ENCODE data around the gene RRM2.

The RRM2 gene

GRCh38 chr2:10122500-10123280 is at the start of gene RRM2:
Gene RRM2, plus strand, starts transcription at chr2:10122739. Its CDS starts 60 bp downstream, at chr2:10122799.
- peak; percentile 67 for DNase-seq

GRCh38 chr2:10073706-10074105 is 48.8 kb upstream of the RRM2 start:
- no peak for DNase-seq

GRCh38 chr2:10075101-10075500 is 47.4 kb upstream of the RRM2 start:
- no peak for DNase-seq

- no peak for DNase-seq
These were observed 46.8 kb upstream of the RRM2 start for GRCh38 chr2:10075571-10076209.

GRCh38 chr2:10076511-10076910 is 46.0 kb upstream of the RRM2 start:
- DNase-seq = no peak

DNA sequence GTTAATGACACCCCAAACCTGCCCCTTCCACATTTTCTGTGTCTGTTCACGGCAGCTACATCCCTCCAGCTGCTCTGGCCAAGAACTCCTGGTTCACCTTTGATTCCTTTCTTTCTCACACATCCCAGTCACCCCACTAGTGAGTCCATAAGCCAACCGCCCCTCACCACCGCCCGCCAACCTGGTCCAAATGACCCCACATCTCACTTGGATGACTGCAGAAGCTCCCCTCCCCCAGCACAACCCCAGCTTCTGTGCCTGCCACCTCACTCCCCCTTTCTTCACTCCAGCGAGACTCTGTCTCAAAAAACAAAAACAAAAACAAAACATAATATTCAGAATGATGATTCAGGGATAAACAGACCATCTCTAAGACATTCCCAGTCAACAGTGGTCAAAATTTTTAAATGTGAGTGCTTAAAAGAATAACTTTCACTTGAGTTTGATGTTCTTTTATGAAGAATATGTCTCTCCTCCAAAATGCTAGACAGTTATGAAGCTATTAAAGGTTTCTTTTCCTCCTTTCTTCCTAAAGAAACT is 45.5 kb upstream of the RRM2 start:
- no peak for DNase-seq

GRCh38 chr2:10078001-10078400 is 44.5 kb upstream of the RRM2 start:
- DNase-seq = no peak

DNA sequence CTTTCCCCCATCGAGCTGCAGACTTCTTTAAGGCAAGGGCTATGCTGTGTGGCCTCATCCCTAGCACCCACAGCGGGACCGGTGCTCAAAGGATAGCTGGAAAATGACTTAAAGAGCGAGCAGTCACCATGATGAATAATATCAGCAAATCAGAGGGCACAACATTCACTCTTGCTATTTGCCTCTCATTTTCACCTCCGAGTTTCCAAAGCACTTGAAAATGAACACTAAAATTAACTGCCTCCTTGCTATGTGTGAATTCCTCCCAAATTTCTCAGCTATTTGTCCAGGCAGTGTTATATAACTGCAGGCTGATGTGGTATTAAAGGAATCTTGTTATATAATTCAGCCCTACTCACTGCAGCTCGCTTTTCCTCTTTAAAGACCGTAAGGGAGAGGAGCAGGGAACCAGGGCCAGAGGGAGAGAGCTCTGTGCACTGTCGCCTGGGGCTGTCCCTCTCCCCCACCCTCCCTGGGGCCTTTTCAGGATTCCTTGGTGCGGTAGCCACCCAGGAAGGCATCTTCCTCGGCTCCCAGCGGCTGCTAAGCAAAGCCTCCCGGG is 43.8 kb upstream of the RRM2 start:
- DNase-seq = no peak

DNA sequence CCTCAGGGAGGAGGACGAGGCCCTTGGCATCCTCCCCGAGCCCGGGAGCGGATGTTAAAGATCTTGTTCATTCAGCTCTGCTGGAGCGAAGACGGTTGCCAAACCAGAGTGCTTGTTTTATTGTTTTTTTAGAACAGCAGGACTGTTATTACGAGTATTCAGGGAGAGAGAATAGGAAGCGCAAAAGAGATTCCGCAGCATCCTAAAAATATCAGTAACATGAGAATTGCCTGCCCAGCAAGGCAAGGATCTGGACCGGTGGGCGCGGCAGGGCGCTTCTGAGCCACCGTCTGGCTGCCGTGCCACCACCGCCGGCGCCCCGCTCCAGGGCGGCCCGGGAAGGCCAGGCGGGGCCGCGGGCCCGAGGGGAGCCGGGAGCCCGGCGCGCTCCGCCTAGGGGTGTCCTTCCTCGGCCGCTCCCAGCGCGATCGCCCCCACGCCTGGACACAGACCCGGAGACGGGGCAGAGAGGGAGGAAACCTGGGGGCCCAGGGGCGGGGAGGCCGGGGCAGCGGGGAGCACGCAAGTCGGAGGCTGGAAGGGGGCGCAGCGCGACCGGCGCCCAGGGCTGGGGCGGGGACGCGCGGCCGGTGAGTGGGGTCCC is 43.2 kb upstream of the RRM2 start:
- DNase-seq = peak; percentile 35

DNA sequence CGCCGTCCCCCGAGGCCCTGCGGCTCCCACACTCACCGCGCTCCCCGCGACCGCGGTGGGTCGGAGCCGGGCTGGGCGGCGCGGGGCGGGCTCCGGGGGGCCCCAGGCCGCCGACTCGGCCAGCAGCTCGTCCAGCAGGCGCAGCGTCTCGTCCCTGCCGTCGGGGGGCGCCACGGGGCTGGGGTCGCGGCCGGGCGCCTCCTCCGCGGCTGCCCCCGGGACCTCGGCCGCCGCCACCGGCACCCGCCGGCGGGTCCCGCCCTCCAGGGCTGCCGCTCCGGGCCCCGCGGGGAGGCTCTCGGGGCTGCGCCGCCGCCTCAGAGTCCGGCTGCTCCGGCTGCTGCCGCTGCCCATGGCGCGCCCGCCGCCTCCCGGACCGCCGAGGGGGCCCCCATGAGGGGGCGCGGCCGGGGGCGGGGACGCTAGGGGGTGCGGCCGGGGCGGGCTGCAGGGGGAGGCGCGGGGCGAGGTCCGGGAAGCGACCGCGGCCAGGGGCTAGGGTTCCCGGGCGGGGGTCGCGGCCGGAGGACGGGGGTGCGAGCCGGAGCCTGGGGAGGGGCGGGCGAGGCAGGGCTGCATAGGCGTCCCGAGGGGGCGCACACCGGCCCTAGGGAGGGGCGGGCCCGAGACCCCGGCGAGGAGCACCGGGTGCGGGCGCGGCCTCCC is 42.5 kb upstream of the RRM2 start, which contains the start of gene CYS1:
Gene CYS1, minus strand, starts transcription at position 542 of the 666 bp plus-strand sequence. Its CDS starts 188 bp downstream, at position 354.
- DNase-seq = no peak

GRCh38 chr2:10080536-10081304 is 41.8 kb upstream of the RRM2 start:
- DNase-seq = no peak

DNA sequence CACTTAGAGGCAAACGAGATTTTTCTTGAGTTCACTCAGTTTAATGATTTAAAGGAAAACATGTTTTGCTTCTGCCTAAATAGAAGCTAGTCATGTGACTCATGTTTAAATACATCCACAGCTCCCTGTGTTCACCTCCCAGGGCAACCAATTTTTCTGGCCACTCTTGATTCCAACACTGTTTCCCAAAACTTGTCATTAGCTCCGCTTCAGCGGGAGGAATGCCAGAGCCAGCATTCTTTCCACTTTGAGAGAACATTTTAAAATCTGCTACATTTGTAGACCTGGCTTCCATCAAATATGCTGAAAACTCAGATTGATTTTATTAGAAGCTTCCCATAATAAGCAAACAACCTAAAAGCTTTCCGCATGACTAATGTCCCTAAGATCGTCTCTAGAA is 39.5 kb upstream of the RRM2 start:
- DNase-seq = no peak

- DNase-seq = no peak
These were observed 38.8 kb upstream of the RRM2 start for GRCh38 chr2:10083692-10084211.

GRCh38 chr2:10084223-10084865 is 38.2 kb upstream of the RRM2 start:
- no peak for DNase-seq

- DNase-seq = no peak
These were observed 37.4 kb upstream of the RRM2 start for GRCh38 chr2:10085043-10085667.

- no peak for DNase-seq
These were observed 36.9 kb upstream of the RRM2 start for GRCh38 chr2:10085668-10086059.

- DNase-seq = no peak
These were observed 35.6 kb upstream of the RRM2 start for GRCh38 chr2:10086950-10087349.

DNA sequence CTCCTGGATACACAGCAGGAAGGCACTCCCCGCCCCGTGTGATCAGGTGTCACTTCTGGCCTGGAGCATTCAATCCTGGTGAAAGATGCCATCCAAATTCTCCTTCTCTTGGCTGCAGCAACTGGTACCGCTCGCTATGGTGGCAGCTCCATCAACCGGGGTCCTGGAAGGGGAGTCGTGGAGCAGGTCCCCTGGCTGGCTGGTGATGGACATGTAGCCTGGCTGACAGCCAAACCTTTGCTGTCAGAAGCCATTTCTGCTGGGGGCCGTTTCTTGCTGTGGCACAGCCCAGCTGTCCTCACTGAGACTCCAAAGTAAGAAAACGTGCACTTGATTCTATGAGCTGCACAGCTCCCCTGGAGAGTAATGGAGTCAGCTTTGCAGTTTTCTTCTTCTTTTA is 35.2 kb upstream of the RRM2 start:
- no peak for DNase-seq

DNA sequence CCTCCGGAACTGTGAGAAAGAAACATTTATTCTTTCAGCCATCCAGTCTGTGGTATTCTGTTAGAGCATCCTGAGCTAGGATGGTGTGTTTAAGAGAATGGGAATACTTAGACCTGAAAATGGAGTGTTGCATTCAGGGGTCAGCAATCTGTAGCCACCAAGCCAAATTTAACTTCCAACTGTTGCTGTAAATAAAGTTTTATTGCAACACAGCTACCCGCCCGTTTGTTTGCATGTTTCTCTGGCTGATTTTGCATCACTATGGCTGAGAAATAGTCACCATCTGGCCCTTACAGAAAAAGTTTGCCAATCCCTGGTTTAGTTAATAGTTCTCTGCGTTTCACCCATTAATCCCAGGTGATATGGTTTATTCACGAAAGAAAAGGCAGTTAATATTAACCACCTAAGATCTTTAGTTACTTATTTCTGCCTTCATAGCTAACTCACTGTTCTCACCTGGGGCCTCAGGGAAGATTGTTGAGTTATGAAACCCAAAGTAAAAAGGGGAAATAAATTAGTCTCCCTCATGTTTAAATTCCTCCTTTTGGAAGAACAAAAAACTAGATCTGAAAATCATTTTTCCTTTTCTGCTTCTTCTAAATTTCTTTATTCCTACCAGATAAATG is 32.9 kb upstream of the RRM2 start:
- no peak for DNase-seq

GRCh38 chr2:10091182-10091888 is 31.2 kb upstream of the RRM2 start:
- no peak for DNase-seq

Measured in amniotic stem cell (primary cell).